GM19328 (cell line): ENCODE results near the gene BCL2L11.

Experiments
- ATAC-seq: cut with Tn5 transposase; IDR thresholded peaks from one replicate; pipeline ENCODE4 v1.9.1; 2021; ENCODE audit warnings: mild to moderate bottlenecking, moderate library complexity; ENCODE audit not compliant: unreplicated experiment

Gene BCL2L11

GRCh38 chr2:111188681-111189080, 68.0 kb downstream of the BCL2L11 start:
- ATAC-seq: no peak

DNA sequence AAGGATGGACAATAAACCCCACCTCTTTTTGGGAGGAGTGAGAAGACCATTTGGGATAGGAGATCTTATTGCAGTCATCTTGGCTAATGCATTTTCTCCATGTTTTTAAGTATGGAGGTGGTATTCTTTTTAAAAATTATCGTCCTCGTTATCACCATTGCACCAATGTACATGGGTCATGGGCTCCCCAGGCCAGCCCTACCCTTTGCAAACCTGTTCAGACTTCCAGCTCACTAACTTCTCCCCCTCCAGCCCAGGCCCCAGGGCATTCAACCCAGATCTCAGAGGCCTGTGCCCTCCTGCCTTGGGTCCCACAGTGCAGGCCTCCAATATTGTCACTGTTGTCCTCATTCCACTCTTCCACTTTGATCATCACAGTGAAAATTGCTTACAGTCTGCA, 68.4 kb downstream of the BCL2L11 start:
- no peak for ATAC-seq

DNA sequence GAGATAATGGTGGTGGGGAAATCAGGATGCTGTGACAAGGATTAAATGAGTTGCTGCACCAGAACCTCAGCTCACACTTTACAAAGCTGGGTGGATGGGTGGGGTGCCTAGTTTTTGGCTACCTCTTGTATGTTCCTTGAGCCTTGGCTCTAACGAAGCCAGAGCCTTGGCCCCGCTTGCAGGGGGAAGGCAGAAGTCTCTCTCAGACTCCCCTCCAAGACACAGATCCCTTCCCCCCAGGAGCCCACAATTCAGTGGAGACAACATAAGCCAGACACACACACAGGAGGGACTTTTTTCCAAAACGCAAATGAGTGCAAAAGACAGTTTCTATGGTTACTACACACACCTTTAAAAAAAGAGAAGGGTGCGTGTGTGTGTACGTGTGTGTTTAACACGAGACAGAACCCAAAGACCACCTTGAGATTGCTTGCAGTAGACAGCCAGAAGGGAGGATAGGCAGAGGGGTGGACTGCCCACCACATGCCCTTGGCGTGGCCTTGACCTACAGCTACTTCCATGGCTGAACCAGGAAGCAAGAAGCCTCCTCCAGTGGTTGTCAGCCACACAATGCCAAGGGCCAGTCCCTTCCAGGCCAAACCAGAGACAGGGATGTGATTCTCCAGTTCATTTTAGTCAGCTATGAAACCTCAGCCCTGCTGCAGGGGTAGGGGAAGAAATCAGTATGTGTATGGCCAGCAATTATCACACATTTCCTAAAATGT, 70.3 kb downstream of the BCL2L11 start:
- ATAC-seq: no peak

DNA sequence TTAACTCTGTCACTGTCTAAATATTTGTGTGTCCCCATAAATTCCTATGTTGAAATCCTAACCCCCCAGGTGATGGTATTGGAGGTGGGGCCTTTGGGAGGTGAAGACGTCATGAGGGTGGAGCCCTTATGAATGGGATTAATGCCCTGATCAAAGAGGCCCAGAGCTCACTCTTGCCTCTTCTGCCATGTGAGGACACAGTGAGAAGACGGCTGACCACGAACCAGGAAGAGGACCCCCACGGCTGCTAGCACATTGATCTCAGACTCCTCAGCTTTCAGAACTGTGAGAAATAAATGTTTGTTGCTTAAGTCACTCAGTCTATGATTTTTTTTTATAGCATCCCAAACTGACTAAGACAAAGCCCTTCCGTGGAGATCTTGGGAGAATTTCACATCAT, 71.2 kb downstream of the BCL2L11 start:
- no peak for ATAC-seq

- ATAC-seq: no peak
Observed at GRCh38 chr2:111192776-111193368, 72.2 kb downstream of the BCL2L11 start.

- ATAC-seq: peak; percentile 76
Observed at GRCh38 chr2:111194835-111195621, 74.3 kb downstream of the BCL2L11 start.

DNA sequence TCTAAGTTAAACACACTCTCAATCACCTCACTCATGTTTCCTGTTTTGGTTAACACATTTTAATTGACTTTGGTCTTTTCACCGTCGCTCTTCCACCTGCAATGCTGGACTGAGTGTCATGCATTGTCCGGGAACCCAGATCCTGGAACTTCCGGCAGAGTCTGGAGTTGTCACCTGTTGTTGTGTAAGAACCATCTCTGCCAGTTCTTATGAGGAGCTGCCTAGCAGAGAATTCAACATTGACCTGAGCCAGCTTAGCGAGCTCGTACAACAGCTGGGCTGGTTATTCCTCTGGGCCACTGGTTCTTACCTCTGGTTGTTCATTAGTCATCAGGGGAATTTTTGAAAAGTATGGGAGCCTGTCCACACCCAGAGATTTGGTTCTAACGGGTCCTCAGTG, 75.7 kb downstream of the BCL2L11 start:
- no peak for ATAC-seq

DNA sequence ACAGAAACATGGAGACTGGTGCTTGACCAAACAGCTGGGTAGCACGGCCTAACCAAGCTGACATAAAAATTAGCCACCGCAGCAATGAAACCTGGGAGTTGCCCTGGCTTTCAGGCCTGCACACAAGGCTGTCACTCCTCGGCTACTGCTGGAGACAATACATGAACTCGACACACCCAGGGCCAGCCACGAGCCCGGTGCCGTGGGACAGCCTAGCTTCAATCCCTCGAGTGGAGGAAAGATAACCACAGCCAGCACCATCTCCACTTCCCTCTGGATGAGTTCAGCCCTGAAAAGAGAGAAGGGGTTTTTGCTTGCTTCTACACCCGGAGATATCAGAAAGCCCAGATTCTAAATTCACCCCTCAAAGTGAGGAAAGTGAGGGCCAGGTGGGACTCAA, 78.0 kb downstream of the BCL2L11 start:
- ATAC-seq: no peak

GRCh38 chr2:111199840-111200239, 79.1 kb downstream of the BCL2L11 start:
- no peak for ATAC-seq

- ATAC-seq: no peak
Observed at GRCh38 chr2:111200333-111200881, 79.7 kb downstream of the BCL2L11 start.

- ATAC-seq: peak; percentile 44
Observed at GRCh38 chr2:111201214-111201613, 80.5 kb downstream of the BCL2L11 start.

DNA sequence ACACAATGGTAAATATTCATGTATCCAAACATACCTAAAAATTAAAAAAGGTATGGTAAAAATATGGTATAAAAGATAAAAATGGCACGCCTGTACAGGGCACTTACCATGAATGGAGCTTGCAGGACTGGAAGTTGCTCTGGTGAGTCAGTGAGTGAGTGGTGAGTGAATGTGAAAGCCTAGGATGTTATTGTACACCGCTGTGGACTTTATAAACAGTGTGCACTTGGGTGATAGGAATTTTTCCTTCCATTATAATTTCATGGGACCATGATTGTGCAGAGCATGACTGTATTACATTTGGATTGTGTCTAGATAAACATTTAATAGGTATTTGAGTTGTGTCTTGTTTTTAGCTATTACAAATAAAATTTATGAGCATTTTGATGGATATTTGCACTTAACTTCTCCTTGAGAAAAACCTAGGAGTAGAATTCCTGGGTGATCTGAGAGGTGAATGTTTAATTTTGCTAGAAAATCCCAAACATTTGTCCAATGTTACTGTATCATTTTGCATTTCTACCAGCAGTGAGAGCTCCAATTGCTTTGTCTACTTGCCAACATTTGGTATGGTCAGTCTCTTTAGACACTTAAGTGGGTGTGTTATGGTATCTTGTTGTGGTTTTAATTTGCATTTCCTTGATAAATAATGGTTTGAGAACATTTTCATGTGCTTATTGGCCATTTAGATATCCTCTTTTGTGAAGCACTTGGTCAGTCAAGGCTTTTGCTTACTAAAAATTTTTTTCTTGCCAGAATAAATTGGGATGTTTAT, 81.7 kb downstream of the BCL2L11 start:
- no peak for ATAC-seq

- ATAC-seq: no peak
Observed at GRCh38 chr2:111204706-111205105, 84.0 kb downstream of the BCL2L11 start.

DNA sequence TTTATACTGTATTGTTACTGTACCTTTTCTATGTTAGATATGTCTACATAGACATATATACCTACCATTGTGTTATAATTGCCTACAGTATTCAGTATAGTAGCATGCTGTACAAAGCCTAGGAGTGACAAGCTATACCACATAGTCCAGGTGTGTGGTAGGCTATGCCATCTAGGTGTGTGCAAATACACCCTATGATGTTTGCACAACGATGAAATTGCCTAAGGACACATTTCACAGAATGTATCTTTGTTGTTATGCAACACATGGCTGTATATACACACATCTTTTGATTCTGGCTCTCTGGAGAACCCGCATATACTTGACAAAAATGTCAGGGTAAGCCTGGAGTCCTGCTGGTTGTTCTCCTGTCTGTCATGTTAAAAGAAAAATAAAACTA, 85.1 kb downstream of the BCL2L11 start:
- no peak for ATAC-seq

DNA sequence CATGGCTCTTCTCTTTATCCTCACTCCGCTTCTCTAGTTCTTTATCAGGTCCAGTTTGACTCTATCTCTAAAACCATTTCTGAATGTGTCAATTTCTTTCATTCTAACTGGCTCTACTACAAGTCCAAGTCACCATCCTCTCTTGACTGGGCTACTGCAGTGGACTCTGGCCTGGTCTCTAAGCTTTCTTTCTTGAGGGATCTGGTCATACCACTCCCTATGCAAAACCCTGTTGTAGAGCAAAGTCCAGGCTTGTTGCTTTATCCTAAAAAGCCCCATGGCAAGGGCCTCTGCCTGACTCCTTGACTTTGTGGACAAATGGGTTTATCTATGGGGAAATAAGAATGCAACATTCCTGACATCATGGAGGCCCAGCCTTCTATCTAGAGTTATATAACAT, 87.1 kb downstream of the BCL2L11 start:
- no peak for ATAC-seq

DNA sequence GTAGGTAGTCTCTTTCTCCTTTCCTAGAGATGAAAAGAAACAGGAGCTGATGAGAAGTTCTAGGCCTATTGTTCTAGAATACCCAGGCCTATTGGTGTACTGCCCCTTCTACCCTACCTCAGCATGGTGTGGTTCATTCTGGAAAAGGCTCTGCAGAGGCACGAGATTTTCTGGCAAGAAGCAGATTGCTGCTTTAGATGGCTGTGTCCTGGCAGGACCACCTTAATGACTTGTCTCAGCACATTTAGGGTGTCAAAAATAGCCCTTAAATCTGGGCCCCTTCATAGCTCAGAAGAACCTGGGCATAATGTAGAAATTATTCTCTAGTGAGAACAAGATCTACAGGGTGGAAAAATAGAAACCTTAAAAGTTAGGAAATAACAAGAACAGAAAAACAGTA, 87.9 kb downstream of the BCL2L11 start:
- peak; percentile 19 for ATAC-seq

GRCh38 chr2:111209045-111209514, 88.4 kb downstream of the BCL2L11 start:
- ATAC-seq: peak; percentile 75

DNA sequence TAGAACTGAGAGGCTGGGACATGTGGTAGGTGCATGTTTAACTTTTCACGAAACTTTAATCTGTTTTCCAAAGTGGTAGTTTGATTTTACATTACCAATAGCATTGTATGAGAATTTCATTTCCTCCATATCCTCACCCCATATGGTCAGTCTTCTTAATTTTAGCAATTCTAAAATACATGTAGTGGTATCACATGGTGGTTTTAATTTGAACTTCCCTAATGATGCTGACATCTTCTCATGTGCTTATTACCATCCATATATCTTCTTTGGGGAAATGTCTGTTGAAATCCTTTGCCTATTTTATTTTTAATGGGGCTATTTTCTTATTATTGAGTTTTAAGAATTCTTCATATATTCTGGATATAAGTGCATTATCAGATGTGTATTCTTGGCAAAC, 89.3 kb downstream of the BCL2L11 start:
- ATAC-seq: no peak

GRCh38 chr2:111213877-111214276, 93.2 kb downstream of the BCL2L11 start:
- no peak for ATAC-seq

DNA sequence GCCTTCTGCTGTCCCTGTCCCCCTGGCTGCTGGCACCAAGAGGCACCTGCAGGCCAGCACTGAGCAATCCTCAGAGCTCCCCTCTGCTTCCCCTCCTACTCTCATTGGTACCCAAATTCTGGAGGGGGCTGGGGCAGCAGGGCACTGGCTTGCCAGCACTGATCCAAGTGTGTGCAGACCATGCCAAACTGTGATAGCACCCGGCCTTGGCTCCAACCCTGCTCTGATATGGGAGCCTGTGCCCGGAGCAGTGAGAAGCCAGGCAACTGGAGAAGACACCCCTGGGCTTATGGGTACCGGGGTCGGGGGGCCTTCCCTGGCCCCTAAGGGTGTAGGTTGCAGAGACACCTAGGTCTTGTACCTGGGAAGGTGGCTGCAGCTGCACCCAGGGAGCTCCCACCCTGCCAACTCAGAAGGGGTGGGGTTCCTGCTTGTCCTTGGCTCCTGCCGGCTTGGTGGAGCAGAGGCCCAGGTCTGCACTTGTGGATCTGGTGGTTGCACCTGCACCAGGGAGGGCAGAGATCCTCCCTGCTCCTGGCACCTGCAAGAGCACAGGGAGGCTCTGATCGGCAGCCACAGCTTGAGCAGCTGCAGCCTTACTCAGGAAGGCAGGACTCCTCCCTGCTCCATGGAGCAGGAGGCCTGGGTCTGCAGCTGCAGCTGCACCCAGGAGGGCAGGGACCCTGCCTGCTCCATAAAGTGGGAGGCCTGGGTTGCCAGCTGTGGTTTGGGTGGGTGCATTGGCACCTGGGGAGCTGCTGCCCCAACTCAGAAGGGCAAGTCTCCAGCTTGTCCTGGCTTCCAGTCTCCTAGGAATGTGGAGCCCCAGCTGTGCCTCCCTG, 96.3 kb downstream of the BCL2L11 start:
- no peak for ATAC-seq
